HG02884 (cell line): Measurements from ENCODE around the gene LHFPL3.

Experiments
- ATAC-seq: cut with Tn5 transposase; IDR thresholded peaks from one replicate; pipeline ENCODE4 v1.9.1; 2021; ENCODE audit warnings: mild to moderate bottlenecking, moderate library complexity; ENCODE audit not compliant: unreplicated experiment

The LHFPL3 gene

GRCh38 chr7:104883718-104884452 is 555.5 kb downstream of the LHFPL3 start:
- peak; percentile 73 for ATAC-seq

- no peak for ATAC-seq
These were observed 558.2 kb downstream of the LHFPL3 start for GRCh38 chr7:104886651-104887050.

- ATAC-seq: no peak
These were observed 561.8 kb downstream of the LHFPL3 start for GRCh38 chr7:104890216-104890615.

- no peak for ATAC-seq
These were observed 563.5 kb downstream of the LHFPL3 start for GRCh38 chr7:104891949-104892348.

GRCh38 chr7:104894314-104894713 is 565.9 kb downstream of the LHFPL3 start:
- ATAC-seq: no peak

- ATAC-seq: no peak
These were observed 566.5 kb downstream of the LHFPL3 start for GRCh38 chr7:104894726-104895521.

- peak; percentile 50 for ATAC-seq
These were observed 567.3 kb downstream of the LHFPL3 start for GRCh38 chr7:104895522-104896236.

DNA sequence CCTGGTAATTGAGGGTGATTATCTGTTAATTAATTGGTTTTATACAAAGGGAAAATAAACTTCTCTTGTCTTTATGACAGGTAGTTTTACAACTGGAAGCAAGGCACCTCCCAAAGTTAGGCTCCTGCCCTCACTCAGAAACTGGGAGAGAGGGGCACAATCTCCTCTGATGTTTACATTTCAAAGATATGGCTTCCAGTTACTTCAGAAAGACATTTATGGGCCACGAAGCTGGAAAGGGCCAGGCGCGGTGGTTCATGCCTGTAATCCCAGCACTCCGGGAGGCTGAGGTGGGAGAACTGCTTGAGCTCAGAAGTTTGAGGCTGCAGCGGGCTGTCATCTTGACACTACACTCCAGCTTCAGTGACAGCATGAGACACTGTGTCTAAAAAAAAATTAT is 570.0 kb downstream of the LHFPL3 start:
- no peak for ATAC-seq

- ATAC-seq: no peak
These were observed 572.3 kb downstream of the LHFPL3 start for GRCh38 chr7:104900525-104901239.

DNA sequence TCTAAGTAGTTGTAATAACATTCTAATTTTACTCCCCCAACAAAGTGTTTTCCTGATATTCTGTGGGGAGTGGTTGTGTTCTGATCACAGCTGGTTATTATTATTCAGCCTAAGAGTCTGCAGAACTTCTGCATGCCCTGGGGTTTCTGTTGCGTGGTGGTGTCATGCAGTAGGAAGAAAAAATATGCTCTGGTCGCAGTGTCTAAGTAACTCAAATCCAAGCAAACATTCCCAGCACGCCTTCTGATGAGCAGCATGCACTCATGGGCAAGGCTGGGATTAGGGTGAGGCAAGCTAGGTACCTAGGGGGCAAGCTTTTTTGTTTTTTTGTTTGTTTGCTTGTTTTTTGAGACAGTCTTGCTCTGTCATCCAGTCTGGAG is 572.8 kb downstream of the LHFPL3 start:
- ATAC-seq: no peak

GRCh38 chr7:104902183-104902582 is 573.8 kb downstream of the LHFPL3 start:
- no peak for ATAC-seq

DNA sequence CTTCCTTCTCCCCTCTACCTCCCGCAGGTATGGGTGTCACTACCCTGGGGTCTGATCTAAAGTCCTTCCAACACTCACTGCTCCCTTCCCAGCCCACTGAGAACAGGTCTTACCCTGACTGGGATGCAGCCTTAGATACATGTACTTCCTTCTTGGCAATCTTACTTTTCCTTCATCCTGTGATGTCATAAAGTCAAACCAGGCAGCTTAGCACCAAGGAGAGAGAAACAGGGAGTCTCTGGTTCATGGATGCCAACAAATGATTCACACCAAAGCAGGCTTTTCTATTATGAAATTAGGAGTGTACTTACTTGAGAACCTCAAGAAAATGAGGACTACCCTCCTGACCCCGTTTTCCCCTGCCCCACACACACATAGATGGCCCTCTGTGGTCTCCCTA is 574.6 kb downstream of the LHFPL3 start:
- ATAC-seq: no peak

DNA sequence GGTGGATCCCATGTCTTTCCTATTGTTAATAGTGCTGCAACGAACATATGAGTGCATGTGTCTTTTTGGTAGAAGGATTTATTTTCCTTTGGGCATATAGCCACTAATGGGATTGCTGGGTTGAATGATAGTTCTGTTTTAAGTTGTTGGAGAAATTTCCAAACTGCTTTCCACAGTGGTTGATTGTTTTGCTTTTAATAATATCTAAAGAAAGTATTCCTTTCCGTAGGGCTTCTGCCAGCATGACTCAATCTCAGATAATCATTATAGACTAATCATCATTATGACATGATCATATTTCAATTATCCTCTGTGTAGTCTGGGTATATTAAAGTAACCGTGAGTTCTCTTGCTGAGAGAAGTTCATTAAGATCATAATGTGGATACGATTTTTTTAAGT is 575.4 kb downstream of the LHFPL3 start:
- ATAC-seq: no peak

GRCh38 chr7:104906032-104906431 is 577.6 kb downstream of the LHFPL3 start:
- ATAC-seq: no peak

DNA sequence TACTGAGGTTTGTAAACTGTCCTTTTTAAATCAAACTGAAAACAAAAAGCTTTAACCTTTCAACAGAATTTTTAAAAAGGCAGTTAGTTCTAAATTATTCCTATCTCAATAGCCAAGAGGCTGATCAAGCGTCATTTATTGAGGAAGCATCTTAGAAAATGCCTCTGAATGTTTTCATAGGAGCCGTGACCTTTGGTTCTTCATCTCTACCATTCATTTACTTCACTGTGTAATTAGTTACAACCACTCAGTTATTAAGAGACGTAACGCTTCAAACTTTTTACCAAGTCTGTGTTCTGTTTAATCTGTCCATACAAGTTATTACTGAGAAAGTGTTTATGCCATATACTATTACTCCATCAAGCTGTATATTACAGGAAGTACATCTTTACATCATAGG is 578.2 kb downstream of the LHFPL3 start:
- no peak for ATAC-seq

DNA sequence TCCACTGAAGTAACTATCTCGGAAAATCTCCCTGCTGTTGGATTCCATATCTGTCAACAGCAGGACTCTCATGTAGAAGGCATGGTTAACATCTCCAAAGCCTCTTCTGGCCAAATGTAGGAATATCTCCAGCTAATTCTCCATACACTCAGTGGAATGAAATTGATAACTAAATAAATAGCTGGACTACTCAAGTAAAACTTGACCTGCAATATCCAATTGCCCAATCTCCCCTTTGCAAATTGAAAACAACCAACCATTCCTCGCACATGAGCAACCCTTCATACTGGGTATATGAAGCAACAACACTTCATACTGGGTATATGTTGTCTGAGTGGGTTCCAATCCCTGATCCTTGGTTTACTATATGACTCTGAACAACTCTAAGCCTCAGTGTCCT is 580.2 kb downstream of the LHFPL3 start:
- ATAC-seq: no peak

DNA sequence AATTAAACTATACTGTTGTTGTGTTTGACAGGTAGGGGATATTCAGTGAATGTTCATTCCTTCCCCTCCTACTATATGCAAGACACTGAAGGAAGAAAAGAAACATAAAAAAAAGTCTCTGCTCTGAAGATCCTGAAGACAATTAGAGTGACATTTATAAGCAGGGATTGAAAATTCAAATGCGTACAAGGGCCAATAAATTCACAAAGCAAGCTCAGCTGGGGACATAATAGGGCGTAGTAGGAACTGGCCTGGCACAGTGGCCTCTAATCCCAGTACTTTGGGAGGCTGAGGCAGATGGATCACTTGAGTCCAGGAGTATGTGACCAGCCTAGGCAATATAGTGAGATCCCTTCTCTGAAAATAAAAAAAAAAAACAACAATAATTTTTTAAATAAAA is 580.7 kb downstream of the LHFPL3 start:
- no peak for ATAC-seq

DNA sequence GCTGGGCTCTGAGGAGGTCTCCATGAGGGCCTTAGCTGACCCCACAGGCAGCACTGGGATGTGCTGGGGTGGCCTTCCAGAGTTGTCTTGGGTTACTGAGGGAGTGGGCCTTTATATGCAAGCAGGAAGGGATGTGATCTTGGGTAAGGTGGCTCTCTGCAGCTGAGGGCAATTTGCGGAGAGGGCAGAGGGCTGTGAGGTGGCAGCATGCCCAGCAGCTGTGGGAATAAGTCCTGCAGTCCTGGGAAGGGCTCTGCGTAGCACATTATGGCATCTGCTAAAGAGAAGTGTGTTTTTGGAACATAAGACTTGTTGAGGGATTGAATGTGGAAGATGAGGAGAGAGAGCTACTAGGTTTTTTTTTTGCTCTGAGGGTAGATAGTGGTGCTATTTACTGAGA is 586.0 kb downstream of the LHFPL3 start:
- ATAC-seq: no peak

DNA sequence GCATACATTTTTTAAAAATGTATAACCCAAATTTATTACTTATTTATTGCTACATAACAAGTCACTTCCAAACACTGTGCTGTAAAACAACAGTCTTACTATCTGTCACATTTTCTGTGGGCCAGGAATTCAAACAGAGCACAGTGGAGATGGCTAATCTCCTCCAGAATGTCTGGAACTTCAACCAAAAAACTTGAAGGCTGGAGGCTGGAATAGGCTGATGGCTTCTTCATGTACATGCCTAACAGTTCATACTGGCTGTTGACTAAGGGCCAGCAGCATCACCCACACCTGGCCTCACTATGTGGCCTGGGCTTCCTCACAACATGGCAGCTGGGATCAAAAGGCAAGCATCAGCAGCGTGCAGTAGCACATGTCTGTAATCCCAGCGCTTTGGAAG is 593.2 kb downstream of the LHFPL3 start:
- no peak for ATAC-seq

DNA sequence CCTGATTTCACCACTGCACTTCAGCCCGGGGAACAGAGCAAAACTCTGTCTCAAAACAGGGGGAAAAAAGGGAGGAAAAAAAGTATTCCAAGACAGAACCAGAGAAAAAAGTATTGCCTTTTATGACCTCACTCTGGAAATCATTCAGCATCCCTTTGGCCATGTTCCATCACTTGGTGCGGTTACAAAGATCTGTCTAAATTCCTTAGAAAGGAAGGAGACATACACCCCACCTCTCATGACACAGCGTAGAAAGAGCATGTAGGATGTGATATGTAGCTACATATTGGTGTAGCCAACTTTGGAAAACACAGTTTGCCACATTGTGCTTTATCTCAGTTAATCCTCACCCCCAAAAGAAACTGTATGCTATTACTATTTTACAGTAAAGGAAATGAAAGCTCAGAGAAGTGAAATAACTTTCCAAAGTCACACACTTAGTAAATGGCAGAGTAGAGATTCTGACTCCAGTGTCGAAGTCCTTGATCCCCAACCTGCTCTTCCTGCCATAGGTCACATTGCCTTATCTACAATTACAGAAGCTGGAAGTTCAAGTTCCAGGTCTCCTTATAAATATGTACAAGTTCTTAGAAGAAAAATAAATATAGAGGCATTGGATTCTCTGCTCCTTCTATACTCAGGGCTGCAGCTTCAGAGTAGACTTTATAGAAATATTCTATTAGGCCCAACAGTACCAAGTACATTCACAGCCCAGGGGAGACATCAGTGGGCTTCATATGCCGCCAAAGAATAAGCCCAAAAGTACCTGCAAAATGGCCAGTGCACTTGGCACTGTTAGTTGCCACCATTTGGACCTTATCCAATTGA is 594.0 kb downstream of the LHFPL3 start:
- no peak for ATAC-seq
